GM18951 (cell line): ENCODE results near the gene LPCAT2.

Experiments
- POLR2A ChIP-seq: IDR thresholded peaks from 4 replicates; pipeline ENCODE4 v1.6.1; 2011; ENCODE audit warnings: mild to moderate bottlenecking; ENCODE audit not compliant: insufficient read length, insufficient read depth; ENCODE audit errors: extremely low read depth
- in situ Hi-C: fragments of 300-500 bp; cut with MboI; formaldehyde crosslinking; loops from one replicate; pipeline ENCODE4 v1.12.0; 2022; ENCODE audit warnings: low sequenced_read_pairs, mixed read lengths, inconsistent platforms; ENCODE audit not compliant: unreplicated experiment

The LPCAT2 gene

DNA sequence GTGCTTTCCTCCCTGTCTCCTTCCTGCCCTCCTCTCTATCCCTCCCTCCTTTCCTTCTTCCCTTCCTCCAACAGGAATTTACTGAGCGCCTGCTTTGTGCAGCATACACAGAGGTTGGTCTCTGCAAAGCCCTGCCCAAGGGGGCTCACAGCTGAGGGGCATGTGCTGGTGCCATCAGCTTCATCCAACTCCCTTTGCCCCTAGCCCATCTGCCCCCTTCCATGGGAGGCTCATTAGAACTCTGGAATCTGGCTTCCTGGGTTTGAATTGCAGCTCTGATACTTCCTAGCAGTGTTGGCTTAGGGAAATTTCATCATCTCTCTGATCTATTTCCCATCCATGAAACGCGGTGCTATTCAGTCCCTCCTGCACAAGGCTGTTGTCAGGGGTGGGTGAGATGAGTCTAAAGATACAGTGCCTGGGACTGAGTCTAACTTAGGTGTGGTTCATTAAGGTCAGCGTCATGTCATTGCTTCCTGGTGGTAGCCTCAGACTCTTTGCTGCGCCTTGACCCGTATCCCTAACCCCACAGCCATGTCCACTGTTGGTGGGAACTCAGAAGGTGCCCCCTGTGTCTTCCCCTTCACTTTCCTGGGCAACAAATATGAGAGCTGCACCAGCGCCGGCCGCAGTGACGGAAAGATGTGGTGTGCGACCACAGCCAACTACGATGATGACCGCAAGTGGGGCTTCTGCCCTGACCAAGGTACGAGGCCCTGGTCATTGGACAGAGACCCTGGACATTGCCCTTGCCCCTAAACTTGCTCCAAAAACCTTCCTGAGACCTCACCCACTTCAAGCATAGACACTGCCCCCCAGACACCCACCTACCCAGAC, 19.5 kb upstream of the LPCAT2 start:
- no peak for TF ChIP-seq POLR2A
- in situ Hi-C loops: no loop called here

DNA sequence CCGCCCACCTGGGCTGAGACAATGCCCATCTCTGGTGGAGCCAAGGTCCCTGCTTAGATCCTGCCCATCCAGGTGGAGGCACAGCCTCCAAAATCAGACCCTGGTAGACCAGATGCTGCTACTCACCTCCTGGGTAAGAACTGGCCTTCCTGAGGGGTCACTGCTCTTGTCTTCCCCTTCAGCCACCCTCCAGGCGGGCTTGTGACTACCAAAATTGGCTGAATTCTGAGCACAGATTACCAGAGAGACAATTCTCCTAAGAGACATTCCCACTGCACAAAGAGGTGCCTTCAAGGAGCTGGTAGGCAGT, 19.0 kb upstream of the LPCAT2 start:
- no peak for TF ChIP-seq POLR2A
- in situ Hi-C loops: no loop called here

DNA sequence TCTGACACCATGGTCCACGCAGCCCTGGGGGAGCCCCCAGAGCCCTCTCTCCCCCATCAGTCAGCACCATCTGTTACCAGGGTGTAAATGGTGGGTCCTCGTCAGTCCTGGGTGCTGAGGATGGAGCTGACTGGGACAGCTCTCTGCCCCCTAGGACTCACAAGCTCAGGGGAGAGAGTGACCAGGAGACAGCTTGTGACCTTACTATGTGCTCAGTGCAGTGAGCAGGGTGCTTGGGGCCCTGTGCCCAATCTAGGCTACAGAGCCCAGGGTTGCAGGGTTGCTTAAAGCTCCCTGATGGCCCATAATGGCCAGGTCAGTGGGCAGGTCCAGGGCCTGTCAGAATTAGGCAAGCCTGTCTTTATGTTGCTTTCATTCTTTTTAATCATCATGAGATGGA, 18.6 kb upstream of the LPCAT2 start:
- in situ Hi-C loops: no loop called here
- no peak for TF ChIP-seq POLR2A

DNA sequence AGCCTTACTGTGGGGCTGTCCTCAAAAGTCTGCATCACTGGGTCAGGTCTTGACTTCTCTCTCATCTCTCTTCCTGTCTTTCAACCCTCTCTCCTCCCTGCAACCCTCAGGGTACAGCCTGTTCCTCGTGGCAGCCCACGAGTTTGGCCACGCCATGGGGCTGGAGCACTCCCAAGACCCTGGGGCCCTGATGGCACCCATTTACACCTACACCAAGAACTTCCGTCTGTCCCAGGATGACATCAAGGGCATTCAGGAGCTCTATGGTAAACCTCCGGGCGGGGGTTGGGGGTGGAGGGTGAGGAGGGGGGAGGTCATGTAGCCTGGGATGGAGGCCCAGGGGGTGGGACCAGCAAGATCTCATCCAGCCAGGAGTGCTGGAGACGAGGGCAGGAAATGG, 17.2 kb upstream of the LPCAT2 start:
- in situ Hi-C loops: no loop called here

GRCh38 chr16:55492756-55493380, 16.0 kb upstream of the LPCAT2 start:
- TF ChIP-seq POLR2A: no peak
- in situ Hi-C loops: no loop called here

More for the DNA sequence above, 17.2 kb upstream of the LPCAT2 start:
- no peak for TF ChIP-seq POLR2A

GRCh38 chr16:55494994-55495421, 13.9 kb upstream of the LPCAT2 start:
- in situ Hi-C loops: no loop called here
- no peak for TF ChIP-seq POLR2A

GRCh38 chr16:55495616-55496289, 13.1 kb upstream of the LPCAT2 start:
- in situ Hi-C loops: no loop called here
- TF ChIP-seq POLR2A: no peak

GRCh38 chr16:55496509-55497145, 12.2 kb upstream of the LPCAT2 start:
- in situ Hi-C loops: no loop called here
- no peak for TF ChIP-seq POLR2A

GRCh38 chr16:55497558-55497957, 11.3 kb upstream of the LPCAT2 start:
- no peak for TF ChIP-seq POLR2A
- in situ Hi-C loops: no loop called here

DNA sequence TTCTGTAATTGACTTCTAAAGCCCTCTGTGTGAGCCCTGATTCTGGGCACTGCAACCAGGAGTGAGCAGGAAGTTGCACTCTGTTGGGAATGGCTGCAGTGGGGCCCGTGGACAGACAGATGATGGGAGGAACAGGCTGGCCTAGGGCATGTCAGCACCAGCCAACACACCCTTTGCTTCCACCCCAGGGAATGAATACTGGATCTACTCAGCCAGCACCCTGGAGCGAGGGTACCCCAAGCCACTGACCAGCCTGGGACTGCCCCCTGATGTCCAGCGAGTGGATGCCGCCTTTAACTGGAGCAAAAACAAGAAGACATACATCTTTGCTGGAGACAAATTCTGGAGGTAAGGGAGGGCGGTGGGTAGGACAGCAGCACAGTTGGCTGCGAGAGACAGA, 10.8 kb upstream of the LPCAT2 start:
- TF ChIP-seq POLR2A: no peak
- in situ Hi-C loops: no loop called here

GRCh38 chr16:55499281-55499680, 9.6 kb upstream of the LPCAT2 start:
- in situ Hi-C loops: no loop called here
- no peak for TF ChIP-seq POLR2A

- no peak for TF ChIP-seq POLR2A
- in situ Hi-C loops: no loop called here
These were observed 8.8 kb upstream of the LPCAT2 start for GRCh38 chr16:55499951-55500529.

DNA sequence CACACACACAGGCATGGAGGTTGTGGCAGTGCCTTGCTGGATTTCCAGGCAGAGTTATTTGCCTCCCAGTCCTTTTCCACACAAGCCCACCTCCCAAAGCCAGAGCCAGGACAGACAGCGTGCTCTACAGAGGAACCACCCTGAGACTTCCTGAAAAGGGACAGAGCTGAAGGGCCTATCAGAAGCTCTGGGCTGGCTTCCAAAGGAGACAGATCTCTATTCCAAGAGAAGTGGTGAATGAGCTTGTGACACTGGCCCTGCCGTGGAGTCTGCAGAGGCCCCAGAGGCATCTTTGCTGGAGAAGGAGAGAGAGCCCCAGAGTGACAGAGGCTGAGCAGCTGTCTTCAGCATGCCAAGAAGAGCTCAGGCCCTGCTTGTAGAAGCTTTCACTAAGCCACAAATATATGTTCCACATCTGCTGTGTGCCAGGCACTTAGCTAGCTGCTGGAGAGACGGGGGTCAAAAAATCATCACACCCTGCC, 8.3 kb upstream of the LPCAT2 start:
- no peak for TF ChIP-seq POLR2A
- in situ Hi-C loops: no loop called here
